SK-N-SH treated with all-trans-retinoic acid at 6 μM for 48 hours (cell line): ENCODE measurements around the gene DPP7.

Experiments used
- ATAC-seq: fragments of 200-7000 bp; cut with Tn5 transposase; 3 replicates; pipeline ENCODE4 v1.9.1; 2020; ENCODE audit warnings: mild to moderate bottlenecking, moderate library complexity
- ARNTL ChIP-seq: fragments of 450-650 bp; formaldehyde crosslinking; IDR thresholded peaks from 2 replicates; pipeline ENCODE4 v1.5.0; 2020; ENCODE audit warnings: low read depth, mild to moderate bottlenecking, moderate library complexity, borderline replicate concordance
- BACH2 ChIP-seq: fragments of 250-450 bp; sonication (Bioruptor Pico); IDR thresholded peaks from 2 replicates; pipeline ENCODE4 v1.9.0; 2021; ENCODE audit warnings: mild to moderate bottlenecking, borderline replicate concordance
- CSDC2 ChIP-seq: fragments of 250-450 bp; sonication (Bioruptor Pico); IDR thresholded peaks from 2 replicates; pipeline ENCODE4 v1.5.0; 2020; ENCODE audit warnings: mild to moderate bottlenecking, moderate library complexity
- GLIS3 ChIP-seq: fragments of 250-450 bp; sonication (Bioruptor Pico); IDR thresholded peaks from 2 replicates; pipeline ENCODE4 v1.5.0; 2020; ENCODE audit warnings: mild to moderate bottlenecking, moderate library complexity
- ISL1 ChIP-seq: fragments of 250-450 bp; sonication (Bioruptor Pico); IDR thresholded peaks from 2 replicates; pipeline ENCODE4 v2.1.2; 2022; ENCODE audit warnings: mild to moderate bottlenecking, moderate library complexity
- OSR1 ChIP-seq: fragments of 250-450 bp; sonication (Bioruptor Pico); IDR thresholded peaks from 2 replicates; pipeline ENCODE4 v1.8.0; 2022; ENCODE audit warnings: moderate library complexity, mild to moderate bottlenecking, inconsistent platforms
- PPARA ChIP-seq: fragments of 250-450 bp; sonication (Bioruptor Pico); IDR thresholded peaks from 2 replicates; pipeline ENCODE4 v1.5.0; 2020; ENCODE audit warnings: mild to moderate bottlenecking, borderline replicate concordance
- SNAI2 ChIP-seq: fragments of 250-450 bp; sonication (Bioruptor Pico); IDR thresholded peaks from 2 replicates; pipeline ENCODE4 v1.5.0; 2020; ENCODE audit warnings: mild to moderate bottlenecking, moderate library complexity
- TCF4 ChIP-seq: fragments of 250-450 bp; sonication (Bioruptor Pico); IDR thresholded peaks from 2 replicates; pipeline ENCODE4 v1.8.0; 2021; ENCODE audit warnings: mild to moderate bottlenecking, moderate library complexity, borderline replicate concordance
- TOX ChIP-seq: fragments of 250-450 bp; sonication (Bioruptor Pico); IDR thresholded peaks from 2 replicates; pipeline ENCODE4 v1.8.0; 2021; ENCODE audit warnings: mild to moderate bottlenecking, moderate library complexity, borderline replicate concordance
- ZC3H10 ChIP-seq: fragments of 250-450 bp; sonication (Bioruptor Pico); IDR thresholded peaks from 2 replicates; pipeline ENCODE4 v1.5.1; 2021; ENCODE audit warnings: mild to moderate bottlenecking, moderate library complexity
- ZFP3 ChIP-seq: fragments of 250-450 bp; sonication (Bioruptor Pico); IDR thresholded peaks from 2 replicates; pipeline ENCODE4 v1.5.0; 2020; ENCODE audit warnings: mild to moderate bottlenecking, moderate library complexity
- ZFP30 ChIP-seq: fragments of 450-650 bp; formaldehyde crosslinking; IDR thresholded peaks from 2 replicates; pipeline ENCODE4 v1.5.0; 2022; ENCODE audit warnings: mild to moderate bottlenecking, moderate library complexity
- ZNF565 ChIP-seq: fragments of 450-650 bp; formaldehyde crosslinking; conservative IDR thresholded peaks from 2 replicates; pipeline ENCODE4 v1.5.0; 2020; ENCODE audit warnings: low read depth, mild to moderate bottlenecking, moderate library complexity
- ZNF70 ChIP-seq: fragments of 450-650 bp; formaldehyde crosslinking; IDR thresholded peaks from 2 replicates; pipeline ENCODE4 v1.5.0; 2020; ENCODE audit warnings: mild to moderate bottlenecking, moderate library complexity
- TF ChIP-seq, protein P1 (sequence below): fragments of 250-450 bp; sonication (Bioruptor Pico); IDR thresholded peaks from 2 replicates; pipeline ENCODE4 v1.8.0; 2020; ENCODE audit warnings: mild to moderate bottlenecking, moderate library complexity, borderline replicate concordance
- TF ChIP-seq, protein P2 (sequence below): fragments of 250-450 bp; sonication (Bioruptor Pico); IDR thresholded peaks from 2 replicates; pipeline ENCODE4 v1.5.1; 2021; ENCODE audit warnings: mild to moderate bottlenecking, moderate library complexity
- TF ChIP-seq, protein P3 (sequence below): fragments of 250-450 bp; sonication (Bioruptor Pico); IDR thresholded peaks from 2 replicates; pipeline ENCODE4 v1.5.1; 2020; ENCODE audit warnings: low read depth, mild to moderate bottlenecking, moderate library complexity
- TF ChIP-seq, protein P4 (sequence below): fragments of 250-450 bp; sonication (Bioruptor Pico); IDR thresholded peaks from 2 replicates; pipeline ENCODE4 v1.5.0; 2020; ENCODE audit warnings: mild to moderate bottlenecking, moderate library complexity

The DPP7 gene

GRCh38 chr9:137110147-137110910, 4.2 kb downstream of the DPP7 start:
- no peak for ATAC-seq
- TF ChIP-seq, protein P1, sequence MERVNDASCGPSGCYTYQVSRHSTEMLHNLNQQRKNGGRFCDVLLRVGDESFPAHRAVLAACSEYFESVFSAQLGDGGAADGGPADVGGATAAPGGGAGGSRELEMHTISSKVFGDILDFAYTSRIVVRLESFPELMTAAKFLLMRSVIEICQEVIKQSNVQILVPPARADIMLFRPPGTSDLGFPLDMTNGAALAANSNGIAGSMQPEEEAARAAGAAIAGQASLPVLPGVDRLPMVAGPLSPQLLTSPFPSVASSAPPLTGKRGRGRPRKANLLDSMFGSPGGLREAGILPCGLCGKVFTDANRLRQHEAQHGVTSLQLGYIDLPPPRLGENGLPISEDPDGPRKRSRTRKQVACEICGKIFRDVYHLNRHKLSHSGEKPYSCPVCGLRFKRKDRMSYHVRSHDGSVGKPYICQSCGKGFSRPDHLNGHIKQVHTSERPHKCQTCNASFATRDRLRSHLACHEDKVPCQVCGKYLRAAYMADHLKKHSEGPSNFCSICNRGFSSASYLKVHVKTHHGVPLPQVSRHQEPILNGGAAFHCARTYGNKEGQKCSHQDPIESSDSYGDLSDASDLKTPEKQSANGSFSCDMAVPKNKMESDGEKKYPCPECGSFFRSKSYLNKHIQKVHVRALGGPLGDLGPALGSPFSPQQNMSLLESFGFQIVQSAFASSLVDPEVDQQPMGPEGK (CRISPR knock-in tag) = no peak
- no peak for TF ChIP-seq ZC3H10 (CRISPR knock-in tag)
- no peak for TF ChIP-seq TCF4
- no peak for TF ChIP-seq ZFP30
- no peak for TF ChIP-seq CSDC2 (CRISPR knock-in tag)
- no peak for TF ChIP-seq SNAI2 (CRISPR knock-in tag)
- no peak for TF ChIP-seq ARNTL (CRISPR knock-in tag)
- TF ChIP-seq OSR1 = no peak
- TF ChIP-seq, protein P2, sequence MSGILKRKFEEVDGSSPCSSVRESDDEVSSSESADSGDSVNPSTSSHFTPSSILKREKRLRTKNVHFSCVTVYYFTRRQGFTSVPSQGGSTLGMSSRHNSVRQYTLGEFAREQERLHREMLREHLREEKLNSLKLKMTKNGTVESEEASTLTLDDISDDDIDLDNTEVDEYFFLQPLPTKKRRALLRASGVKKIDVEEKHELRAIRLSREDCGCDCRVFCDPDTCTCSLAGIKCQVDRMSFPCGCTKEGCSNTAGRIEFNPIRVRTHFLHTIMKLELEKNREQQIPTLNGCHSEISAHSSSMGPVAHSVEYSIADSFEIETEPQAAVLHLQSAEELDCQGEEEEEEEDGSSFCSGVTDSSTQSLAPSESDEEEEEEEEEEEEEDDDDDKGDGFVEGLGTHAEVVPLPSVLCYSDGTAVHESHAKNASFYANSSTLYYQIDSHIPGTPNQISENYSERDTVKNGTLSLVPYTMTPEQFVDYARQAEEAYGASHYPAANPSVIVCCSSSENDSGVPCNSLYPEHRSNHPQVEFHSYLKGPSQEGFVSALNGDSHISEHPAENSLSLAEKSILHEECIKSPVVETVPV (CRISPR knock-in tag) = no peak
- TF ChIP-seq ISL1 (CRISPR knock-in tag) = no peak
- TF ChIP-seq GLIS3 (CRISPR knock-in tag) = no peak
- TF ChIP-seq ZNF70 (CRISPR knock-in tag) = no peak
- TF ChIP-seq TOX (CRISPR knock-in tag) = no peak
- no peak for TF ChIP-seq BACH2
- TF ChIP-seq ZNF565 (CRISPR knock-in tag) = no peak

DNA sequence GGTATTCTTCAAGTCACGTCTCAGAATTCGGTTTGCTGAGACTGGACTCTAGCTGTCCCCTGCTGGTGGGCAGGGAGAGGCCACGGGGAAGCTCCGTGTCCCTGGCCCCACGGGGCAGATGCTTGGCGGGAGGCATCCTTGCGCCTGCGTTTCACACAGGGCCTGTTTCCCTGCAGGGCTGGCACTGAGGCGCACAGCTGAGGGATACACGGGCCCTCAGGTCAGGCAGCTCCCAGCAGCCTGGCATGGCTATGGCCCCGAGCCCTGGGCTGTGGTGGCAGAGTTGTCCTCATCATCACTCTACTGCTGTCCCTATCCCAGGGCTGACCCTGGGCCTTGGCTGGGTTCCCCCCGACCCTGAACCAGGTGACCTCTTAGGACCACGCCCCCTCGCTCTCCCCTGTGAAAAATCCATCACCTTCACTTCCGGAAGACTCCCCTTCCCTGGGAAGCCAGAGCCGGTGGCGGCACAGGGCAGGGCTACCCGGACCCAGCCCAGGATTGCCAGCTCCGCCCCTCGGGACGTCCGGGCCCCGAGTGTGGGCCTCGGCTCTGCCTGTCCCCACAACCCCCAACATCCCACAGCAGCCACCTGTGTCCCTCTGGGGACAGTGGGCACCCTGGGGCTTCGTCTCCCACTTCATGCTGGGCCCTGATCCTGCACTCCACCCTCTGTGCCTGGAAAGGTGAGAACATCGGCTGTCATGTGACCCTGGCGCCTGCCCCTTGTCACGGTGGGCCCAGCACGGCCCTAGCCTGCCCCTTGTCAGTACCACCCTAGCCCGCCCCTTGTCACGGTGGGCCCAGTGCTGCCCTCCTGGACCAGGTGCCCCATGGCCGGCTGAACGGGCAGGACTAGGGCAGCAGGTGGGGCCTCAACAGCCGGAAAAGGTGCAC, 5.0 kb downstream of the DPP7 start:
- TF ChIP-seq, protein P3, sequence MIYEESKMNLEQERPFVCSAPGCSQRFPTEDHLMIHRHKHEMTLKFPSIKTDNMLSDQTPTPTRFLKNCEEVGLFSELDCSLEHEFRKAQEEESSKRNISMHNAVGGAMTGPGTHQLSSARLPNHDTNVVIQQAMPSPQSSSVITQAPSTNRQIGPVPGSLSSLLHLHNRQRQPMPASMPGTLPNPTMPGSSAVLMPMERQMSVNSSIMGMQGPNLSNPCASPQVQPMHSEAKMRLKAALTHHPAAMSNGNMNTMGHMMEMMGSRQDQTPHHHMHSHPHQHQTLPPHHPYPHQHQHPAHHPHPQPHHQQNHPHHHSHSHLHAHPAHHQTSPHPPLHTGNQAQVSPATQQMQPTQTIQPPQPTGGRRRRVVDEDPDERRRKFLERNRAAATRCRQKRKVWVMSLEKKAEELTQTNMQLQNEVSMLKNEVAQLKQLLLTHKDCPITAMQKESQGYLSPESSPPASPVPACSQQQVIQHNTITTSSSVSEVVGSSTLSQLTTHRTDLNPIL (CRISPR knock-in tag) = no peak
- TF ChIP-seq SNAI2 (CRISPR knock-in tag) = no peak
- TF ChIP-seq, protein P1 (CRISPR knock-in tag) = no peak
- ATAC-seq = no peak

- ATAC-seq = no peak
These were observed 5.8 kb downstream of the DPP7 start for GRCh38 chr9:137108608-137109249.

More at GRCh38 chr9:137108608-137109249, 5.8 kb downstream of the DPP7 start:
- TF ChIP-seq ZFP30 (no peak), ZNF70 (CRISPR knock-in tag) (no peak), PPARA (CRISPR knock-in tag) (no peak), ZNF565 (CRISPR knock-in tag) (no peak), ZFP3 (CRISPR knock-in tag) (no peak)
- TF ChIP-seq, protein P4, sequence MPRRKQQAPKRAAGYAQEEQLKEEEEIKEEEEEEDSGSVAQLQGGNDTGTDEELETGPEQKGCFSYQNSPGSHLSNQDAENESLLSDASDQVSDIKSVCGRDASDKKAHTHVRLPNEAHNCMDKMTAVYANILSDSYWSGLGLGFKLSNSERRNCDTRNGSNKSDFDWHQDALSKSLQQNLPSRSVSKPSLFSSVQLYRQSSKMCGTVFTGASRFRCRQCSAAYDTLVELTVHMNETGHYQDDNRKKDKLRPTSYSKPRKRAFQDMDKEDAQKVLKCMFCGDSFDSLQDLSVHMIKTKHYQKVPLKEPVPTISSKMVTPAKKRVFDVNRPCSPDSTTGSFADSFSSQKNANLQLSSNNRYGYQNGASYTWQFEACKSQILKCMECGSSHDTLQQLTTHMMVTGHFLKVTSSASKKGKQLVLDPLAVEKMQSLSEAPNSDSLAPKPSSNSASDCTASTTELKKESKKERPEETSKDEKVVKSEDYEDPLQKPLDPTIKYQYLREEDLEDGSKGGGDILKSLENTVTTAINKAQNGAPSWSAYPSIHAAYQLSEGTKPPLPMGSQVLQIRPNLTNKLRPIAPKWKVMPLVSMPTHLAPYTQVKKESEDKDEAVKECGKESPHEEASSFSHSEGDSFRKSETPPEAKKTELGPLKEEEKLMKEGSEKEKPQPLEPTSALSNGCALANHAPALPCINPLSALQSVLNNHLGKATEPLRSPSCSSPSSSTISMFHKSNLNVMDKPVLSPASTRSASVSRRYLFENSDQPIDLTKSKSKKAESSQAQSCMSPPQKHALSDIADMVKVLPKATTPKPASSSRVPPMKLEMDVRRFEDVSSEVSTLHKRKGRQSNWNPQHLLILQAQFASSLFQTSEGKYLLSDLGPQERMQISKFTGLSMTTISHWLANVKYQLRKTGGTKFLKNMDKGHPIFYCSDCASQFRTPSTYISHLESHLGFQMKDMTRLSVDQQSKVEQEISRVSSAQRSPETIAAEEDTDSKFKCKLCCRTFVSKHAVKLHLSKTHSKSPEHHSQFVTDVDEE (CRISPR knock-in tag) = no peak
